Measurements from ENCODE around the gene VASH2.
"Not testable (repeated sequence)": the region's sequence is repeated elsewhere in the genome, so short reads cannot be mapped to it uniquely, and the experiment has no call there.

The VASH2 gene

GRCh38 chr1:212950243-212951125, at the start of gene VASH2:
TSS of gene VASH2 (plus strand) at chr1:212950541. CDS start at chr1:212951543, 1,002 bp downstream.
- DNase-seq (ENCODE audit: low spot score), result peak; percentile 93

GRCh38 chr1:212901290-212901689, 49.1 kb upstream of the VASH2 start:
- no peak for DNase-seq (ENCODE audit: low spot score)

- no peak for DNase-seq (ENCODE audit: low spot score)
Observed at GRCh38 chr1:212902054-212902453, 48.3 kb upstream of the VASH2 start.

GRCh38 chr1:212903664-212904063, 46.7 kb upstream of the VASH2 start:
- no peak for DNase-seq (ENCODE audit: low spot score)

GRCh38 chr1:212908071-212908470, 42.3 kb upstream of the VASH2 start:
- not testable (repeated sequence) for DNase-seq (ENCODE audit: low spot score)

DNA sequence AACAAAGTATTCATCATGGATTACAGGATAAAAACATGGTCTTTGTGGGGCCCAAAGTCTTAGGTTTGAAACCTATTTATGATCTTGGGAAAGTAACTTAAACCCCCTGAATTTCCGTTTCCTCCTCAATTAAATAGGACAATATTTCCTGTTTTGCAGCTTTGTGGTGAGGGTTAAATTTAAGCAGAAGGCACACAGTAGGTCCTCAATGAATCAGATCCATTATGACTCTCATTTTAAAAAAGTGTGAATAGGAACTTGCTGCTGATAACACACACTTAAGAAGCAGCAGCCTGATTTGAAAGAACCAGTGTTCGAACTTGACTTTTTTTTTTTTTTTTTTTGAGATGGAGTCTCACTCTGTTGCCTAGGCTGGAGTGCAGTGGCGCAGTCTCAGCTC, 41.4 kb upstream of the VASH2 start:
- DNase-seq (ENCODE audit: low spot score), result no peak

GRCh38 chr1:212909652-212910063, 40.7 kb upstream of the VASH2 start:
- no peak for DNase-seq (ENCODE audit: low spot score)

- DNase-seq (ENCODE audit: low spot score), result not testable (repeated sequence)
Observed at GRCh38 chr1:212910213-212910612, 40.1 kb upstream of the VASH2 start.

DNA sequence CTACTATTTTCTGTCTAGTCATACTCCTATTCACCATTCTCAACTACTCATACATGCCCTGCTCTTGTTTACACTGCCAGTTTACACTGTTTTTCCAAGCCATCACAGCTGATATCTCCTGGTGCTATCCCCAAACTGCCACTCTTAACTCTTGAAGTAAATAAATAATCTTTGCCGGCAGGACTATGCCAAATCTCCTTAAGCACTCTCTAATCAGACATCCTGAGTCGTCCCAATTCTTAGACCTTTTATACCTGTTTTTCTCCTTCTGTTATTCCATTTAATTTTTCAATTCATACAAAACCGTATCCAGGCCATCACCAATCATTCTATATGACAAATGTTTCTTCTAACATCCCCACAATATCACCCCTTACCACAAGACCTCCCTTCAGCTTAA, 36.7 kb upstream of the VASH2 start:
- DNase-seq (ENCODE audit: low spot score), result not testable (repeated sequence)

- not testable (repeated sequence) for DNase-seq (ENCODE audit: low spot score)
Observed at GRCh38 chr1:212914110-212914509, 36.2 kb upstream of the VASH2 start.

DNA sequence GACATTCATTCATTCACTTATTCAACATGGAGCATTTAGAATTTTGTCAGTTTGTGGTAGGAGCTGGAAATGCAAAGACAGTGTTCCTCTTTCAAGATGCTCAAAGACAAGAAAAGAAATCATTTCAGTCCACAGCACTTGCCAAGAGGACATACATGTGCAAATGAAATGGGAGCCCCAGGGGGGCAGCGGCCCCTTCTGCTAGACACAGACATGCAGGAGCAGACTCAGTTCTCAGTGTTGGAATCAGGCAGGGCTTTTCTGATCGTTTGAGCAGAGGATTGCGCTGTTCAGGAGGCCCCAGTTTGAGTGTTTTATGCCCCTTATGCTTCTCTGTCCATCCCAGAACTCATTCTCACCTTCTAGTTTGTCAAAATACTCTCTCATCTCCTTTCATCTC, 35.6 kb upstream of the VASH2 start:
- DNase-seq (ENCODE audit: low spot score), result no peak

DNA sequence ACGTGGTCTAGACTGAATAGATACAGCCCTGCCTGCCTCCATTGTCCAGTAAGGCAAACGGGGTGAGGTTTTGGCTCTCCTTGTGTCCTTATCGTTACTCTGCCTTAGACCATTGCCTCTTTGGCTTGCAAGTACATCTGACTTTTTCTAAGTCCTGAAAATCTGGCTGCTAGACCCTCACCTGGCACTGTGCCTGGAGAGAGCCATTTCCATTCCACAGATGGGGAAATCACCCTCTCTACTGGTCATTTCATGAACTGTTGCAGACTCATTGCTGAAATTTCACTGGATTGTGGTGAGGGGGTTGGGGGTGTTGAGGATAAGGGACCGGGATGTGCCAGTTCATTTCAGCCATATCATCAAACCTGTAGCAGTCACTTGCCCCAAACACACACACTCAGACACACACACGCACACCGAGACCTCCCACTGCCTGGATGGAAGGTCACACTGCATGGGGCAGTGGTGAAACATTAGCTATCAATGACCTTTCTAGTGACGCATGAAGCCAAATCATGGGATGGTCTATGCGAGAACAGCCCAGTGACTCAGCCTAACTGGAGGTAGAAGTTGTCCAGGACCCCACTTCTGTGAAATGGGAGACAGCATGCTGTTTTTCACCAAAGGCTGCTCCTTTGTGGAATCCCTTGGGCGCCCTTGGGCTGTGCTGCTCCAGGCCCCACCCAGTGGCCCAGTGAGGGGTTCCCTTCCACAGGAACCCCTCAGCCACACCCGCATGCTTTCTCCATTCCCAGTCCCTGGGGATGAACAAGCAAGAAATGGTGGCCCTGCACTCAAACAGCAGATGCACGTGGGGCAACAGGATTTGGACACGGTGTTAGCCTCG, 34.9 kb upstream of the VASH2 start:
- no peak for DNase-seq (ENCODE audit: low spot score)

DNA sequence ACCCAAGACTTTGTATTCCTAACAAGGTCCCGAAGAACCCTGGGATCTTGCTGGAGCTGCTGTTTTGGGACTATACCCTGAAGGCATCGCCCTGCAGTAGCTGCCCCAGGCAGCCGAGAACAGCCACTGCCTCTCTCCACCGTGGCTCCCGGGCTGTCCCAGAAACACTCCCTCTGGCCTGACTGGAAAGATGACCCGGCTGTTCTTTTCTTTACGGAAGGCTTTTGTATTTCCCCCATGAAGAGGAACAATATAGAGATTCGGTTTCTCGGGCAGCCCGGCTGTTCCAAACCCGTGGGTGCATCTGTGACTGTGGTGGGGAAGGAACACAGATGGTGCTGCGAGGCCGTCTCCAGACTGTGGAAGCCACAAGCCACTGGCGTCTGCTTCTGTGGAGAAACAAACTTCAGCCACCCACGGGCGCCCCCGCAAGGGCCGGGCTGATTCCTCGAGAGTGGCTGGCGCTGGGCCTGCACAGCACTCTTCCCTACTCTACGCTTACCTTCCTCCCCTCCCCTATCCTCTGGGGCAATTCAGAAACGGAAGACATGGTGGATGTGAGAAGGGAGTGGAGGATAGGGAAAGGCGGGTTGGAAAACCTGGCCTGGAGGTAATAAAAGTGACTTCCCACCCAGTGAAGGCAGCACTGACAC, 33.7 kb upstream of the VASH2 start:
- DNase-seq (ENCODE audit: low spot score), result no peak

DNA sequence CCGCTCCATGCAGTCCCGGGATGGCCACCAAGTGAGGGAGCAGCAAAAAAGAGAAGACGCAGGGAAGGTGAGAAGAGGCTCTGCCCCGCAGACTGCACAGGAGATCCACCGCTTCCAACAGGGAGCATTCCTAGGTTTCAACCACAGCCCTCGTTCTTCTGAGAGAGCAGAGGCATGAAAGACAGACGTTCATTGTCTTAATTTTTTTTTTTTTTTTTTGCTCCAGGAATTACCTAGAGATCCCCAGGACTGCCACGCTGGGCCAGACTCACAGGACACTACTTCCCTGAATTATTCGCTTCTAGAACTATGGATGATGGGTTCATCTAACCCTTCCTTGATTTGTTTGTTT, 33.2 kb upstream of the VASH2 start:
- no peak for DNase-seq (ENCODE audit: low spot score)

DNA sequence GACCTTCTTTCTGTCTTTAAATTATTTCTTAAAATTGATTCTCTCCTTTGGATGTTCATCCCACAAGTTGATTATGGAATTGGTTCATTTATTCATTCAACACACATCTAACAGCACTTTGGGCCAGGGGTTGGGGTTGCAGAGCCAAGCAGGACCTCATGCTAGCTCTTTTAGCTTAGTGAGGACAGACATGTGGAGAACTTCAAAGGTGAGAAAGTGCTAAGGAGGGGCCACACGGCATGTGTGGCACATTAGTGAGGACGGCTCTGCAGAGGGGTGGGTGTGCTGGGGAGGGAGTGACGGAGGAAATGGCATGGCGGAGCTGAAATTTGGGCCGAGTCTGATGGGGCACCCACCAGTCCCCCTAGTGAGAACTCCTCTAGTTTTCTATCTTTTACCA, 32.5 kb upstream of the VASH2 start:
- no peak for DNase-seq (ENCODE audit: low spot score)

DNA sequence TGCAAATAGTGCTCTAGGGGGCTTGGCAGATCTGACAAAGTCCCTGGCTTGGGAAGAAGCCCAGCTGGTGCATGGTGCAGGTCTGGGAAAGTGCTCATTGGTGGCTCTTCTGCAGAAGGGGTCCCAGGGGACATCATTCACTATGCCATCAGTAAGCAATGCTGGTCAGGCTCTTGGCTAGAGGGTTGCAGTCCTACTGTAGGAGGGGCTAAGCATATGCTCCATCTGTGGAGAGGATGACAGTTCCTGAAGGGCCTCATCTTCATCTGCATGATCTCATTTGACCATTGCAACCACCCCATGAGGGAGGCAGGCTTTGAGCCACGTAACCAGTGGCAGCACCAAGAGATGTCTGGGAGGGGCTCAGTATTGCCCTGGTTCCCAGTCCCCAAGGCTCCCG, 31.5 kb upstream of the VASH2 start:
- no peak for DNase-seq (ENCODE audit: low spot score)

DNA sequence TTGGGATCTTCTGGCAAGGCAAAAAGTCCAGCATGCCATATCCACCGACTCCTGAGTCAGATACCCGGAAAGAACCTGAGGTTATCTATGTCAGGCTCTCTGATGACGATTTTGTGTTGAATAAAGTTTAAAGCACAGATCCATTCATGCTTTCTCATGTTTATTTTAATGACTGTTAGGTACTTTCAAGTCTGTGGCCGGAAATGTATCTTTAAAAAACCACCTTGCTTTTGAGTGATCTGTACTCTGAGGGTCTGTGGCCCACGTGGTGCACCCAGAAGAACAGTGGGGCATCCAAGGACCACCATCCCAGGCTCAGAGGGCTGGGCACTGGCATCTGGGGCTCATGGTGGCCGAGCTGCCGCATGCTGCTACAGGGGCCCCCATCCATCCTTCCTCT, 30.1 kb upstream of the VASH2 start:
- DNase-seq (ENCODE audit: low spot score), result no peak

GRCh38 chr1:212920896-212921295, 29.4 kb upstream of the VASH2 start:
- DNase-seq (ENCODE audit: low spot score), result no peak

DNA sequence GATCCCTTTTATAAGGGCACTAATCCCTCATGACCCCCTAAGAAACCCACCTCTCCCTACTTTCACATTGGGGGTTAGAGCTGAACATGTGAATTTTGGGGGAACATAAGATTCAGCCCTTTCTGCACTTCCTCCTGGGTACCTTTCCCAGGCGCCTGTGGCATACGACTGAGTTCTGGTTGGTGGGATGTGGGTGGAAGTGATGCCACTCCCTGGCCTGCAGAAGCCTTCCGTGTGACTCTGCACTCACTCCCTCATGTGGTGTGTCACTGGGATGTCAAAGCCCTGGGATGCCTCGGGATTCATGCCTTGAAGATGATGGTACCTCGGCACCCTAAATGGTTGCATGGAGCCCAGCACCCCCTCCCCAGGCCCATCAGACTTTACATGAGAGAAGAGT, 28.3 kb upstream of the VASH2 start:
- no peak for DNase-seq (ENCODE audit: low spot score)

- no peak for DNase-seq (ENCODE audit: low spot score)
Observed at GRCh38 chr1:212926372-212926771, 24.0 kb upstream of the VASH2 start.

DNA sequence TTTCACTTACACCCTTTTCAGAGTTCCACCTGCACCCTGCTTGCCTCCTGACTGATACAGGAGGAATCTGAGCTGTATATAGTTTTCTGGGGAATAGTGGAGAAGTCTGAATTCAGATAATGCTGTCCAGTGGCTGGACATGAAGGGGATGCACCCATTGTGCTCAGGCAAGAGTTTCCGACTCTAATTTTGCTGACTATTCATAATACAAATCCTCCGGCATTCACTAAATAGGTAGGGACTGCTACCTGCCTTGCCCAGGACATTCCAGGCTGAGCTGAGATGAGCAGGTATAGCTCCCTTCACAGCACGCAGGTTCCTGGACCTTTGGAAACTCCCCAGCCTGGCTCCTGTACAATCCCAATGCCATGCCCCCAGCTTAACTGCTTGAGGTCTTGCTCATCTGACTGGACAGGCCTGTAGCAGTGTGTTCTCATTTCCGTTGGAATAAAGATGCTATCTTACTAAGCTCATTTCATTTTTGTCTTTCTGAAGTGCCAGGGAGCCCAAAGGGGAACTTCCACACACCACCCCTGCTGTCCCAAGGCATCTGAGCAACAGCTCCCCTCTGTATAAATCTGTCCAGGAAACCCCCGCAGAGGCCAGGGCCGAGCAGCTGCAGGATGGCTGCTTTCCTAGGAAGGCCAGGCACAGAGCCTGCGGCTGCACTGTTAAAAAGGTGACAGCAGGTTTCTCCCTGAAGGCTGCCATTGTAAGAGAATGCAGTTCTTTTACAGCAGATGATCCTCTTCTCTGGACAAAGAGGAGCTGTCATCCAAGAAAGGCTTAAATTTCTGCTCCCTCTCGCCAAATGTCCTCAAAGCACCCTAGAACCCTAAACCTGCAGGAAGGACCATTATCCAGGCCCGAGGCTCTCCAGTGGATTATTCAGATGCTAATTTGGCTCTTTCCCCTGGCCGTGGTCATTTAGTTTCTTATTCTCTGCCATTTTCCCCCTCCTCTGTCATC, 21.7 kb upstream of the VASH2 start:
- no peak for DNase-seq (ENCODE audit: low spot score)
